ENCODE measurements around the gene GPR148. TPM values are rescaled to one million over a fixed set of nuclear protein-coding genes. Genes with fewer than 3 reads are reported as not detected.
"Not testable (repeated sequence)": the region's sequence is repeated elsewhere in the genome, so short reads cannot be mapped to it uniquely, and the experiment has no call there.

The GPR148 gene
- total RNA-seq: not detected in 2 replicates
- not detected in 2 replicates for polyA plus RNA-seq

- no peak within 1 kb of the TSS for H3K4me3 ChIP-seq
- peak within 1 kb of the TSS; percentile 65 for H2AFZ ChIP-seq
- DNase-seq (ENCODE audit: low spot score): no peak
Observed at GRCh38 chr2:130728549-130729316, at the start of gene GPR148. Gene GPR148 (plus strand): TSS chr2:130729070. CDS start chr2:130729152, 82 bp downstream.

GRCh38 chr2:130692041-130692770 lies 36.7 kb upstream of the GPR148 start:
- not testable (repeated sequence) for H2AFZ ChIP-seq; H4K20me1 ChIP-seq (ENCODE audit: insufficient read depth, poor library complexity, severe bottlenecking); H3K4me3 ChIP-seq; H3K36me3 ChIP-seq (replicated peaks; ENCODE audit: insufficient read depth, low read depth); H3K9me3 ChIP-seq (ENCODE audit: low read depth); H3K27me3 ChIP-seq; H3K79me2 ChIP-seq; H3K4me2 ChIP-seq; H3K9me2 ChIP-seq (replicated peaks; ENCODE audit: insufficient read depth); H3K27ac ChIP-seq; DNase-seq (ENCODE audit: low spot score); H3K4me1 ChIP-seq (ENCODE audit: insufficient read depth)
- 96% methylated on average over 21 of the region's 35 CpGs for WGBS (ENCODE audit: low lambda C conversion rate, missing lambda C conversion rate)

More at GRCh38 chr2:130728549-130729316, at the start of gene GPR148:
- 93% methylated on average over 8 of the region's 8 CpGs for WGBS (ENCODE audit: low lambda C conversion rate, missing lambda C conversion rate)
- Histone ChIP-seq H3K36me3 (replicated peaks; ENCODE audit: insufficient read depth, low read depth) (no peaks in the 10 kb centered on the region), H3K27me3 (no peaks in the 10 kb centered on the region), H3K27ac (peak within 1 kb of the TSS; percentile 75), H3K79me2 (no peaks in the 10 kb centered on the region), H3K4me1 (ENCODE audit: insufficient read depth) (peaks cover 10% of the 10 kb centered on the region), H3K4me2 (peak within 1 kb of the TSS; percentile 87), H3K9me3 (ENCODE audit: low read depth) (no peaks in the 10 kb centered on the region), H4K20me1 (ENCODE audit: insufficient read depth, poor library complexity, severe bottlenecking) (no peaks in the 10 kb centered on the region), H3K9me2 (replicated peaks; ENCODE audit: insufficient read depth) (no peaks in the 10 kb centered on the region)
- no peak for TF ChIP-seq EZH2 (IDR thresholded peaks at IDR 0.05; ENCODE audit: borderline replicate concordance)
- no peak for TF ChIP-seq CTCF (IDR thresholded peaks at IDR 0.05; ENCODE audit: poor library complexity)
- no peak for TF ChIP-seq EZH2phosphoT487 (IDR thresholded peaks at IDR 0.05; ENCODE audit: low read depth, severe bottlenecking, unreplicated experiment)

GRCh38 chr2:130693474-130693873 lies 35.4 kb upstream of the GPR148 start:
- 3% methylated on average over 16 of the region's 37 CpGs for WGBS (ENCODE audit: low lambda C conversion rate, missing lambda C conversion rate)
- H2AFZ ChIP-seq; H3K9me3 ChIP-seq (ENCODE audit: low read depth); H4K20me1 ChIP-seq (ENCODE audit: insufficient read depth, poor library complexity, severe bottlenecking); H3K27me3 ChIP-seq; H3K27ac ChIP-seq; H3K79me2 ChIP-seq; H3K9me2 ChIP-seq (replicated peaks; ENCODE audit: insufficient read depth); H3K36me3 ChIP-seq (replicated peaks; ENCODE audit: insufficient read depth, low read depth); H3K4me1 ChIP-seq (ENCODE audit: insufficient read depth); H3K4me3 ChIP-seq: not testable (repeated sequence)
- H3K4me2 ChIP-seq: peak overlapping the region; percentile 53
- peak; percentile 64 for DNase-seq (ENCODE audit: low spot score)
- peak; percentile 50 for TF ChIP-seq CTCF (IDR thresholded peaks at IDR 0.05; ENCODE audit: poor library complexity)

GRCh38 chr2:130703250-130703649 lies 25.6 kb upstream of the GPR148 start:
- not testable (repeated sequence) for DNase-seq (ENCODE audit: low spot score); H2AFZ ChIP-seq; H3K4me2 ChIP-seq; H4K20me1 ChIP-seq (ENCODE audit: insufficient read depth, poor library complexity, severe bottlenecking); H3K27ac ChIP-seq; H3K79me2 ChIP-seq; H3K36me3 ChIP-seq (replicated peaks; ENCODE audit: insufficient read depth, low read depth); H3K4me3 ChIP-seq; H3K27me3 ChIP-seq; H3K4me1 ChIP-seq (ENCODE audit: insufficient read depth); H3K9me2 ChIP-seq (replicated peaks; ENCODE audit: insufficient read depth); H3K9me3 ChIP-seq (ENCODE audit: low read depth)
- WGBS (ENCODE audit: low lambda C conversion rate, missing lambda C conversion rate): 78% methylated on average over 3 of the region's 3 CpGs

- no CpG with 5 or more reads among the region's 2 CpGs for WGBS (ENCODE audit: low lambda C conversion rate, missing lambda C conversion rate)
Observed at GRCh38 chr2:130714795-130715194, 14.1 kb upstream of the GPR148 start.

More at GRCh38 chr2:130714795-130715194, 14.1 kb upstream of the GPR148 start:
- not testable (repeated sequence) for DNase-seq (ENCODE audit: low spot score); H3K27me3 ChIP-seq; H3K4me1 ChIP-seq (ENCODE audit: insufficient read depth); H4K20me1 ChIP-seq (ENCODE audit: insufficient read depth, poor library complexity, severe bottlenecking); H3K36me3 ChIP-seq (replicated peaks; ENCODE audit: insufficient read depth, low read depth); H3K9me2 ChIP-seq (replicated peaks; ENCODE audit: insufficient read depth); H3K27ac ChIP-seq; H2AFZ ChIP-seq; H3K4me3 ChIP-seq; H3K4me2 ChIP-seq; H3K9me3 ChIP-seq (ENCODE audit: low read depth); H3K79me2 ChIP-seq

Data from hepatocyte (in vitro differentiated cells).